Amniotic epithelial cell (primary cell): ENCODE data around the gene HAS3.
"Not testable (repeated sequence)": the region's sequence is repeated elsewhere in the genome, so short reads cannot be mapped to it uniquely, and the experiment has no call there.

ENCODE experiments used
- DNase-seq: peaks from one replicate; pipeline ENCODE4 v3.0.0-alpha.2; 2010; ENCODE audit warnings: low read depth

The HAS3 gene

DNA sequence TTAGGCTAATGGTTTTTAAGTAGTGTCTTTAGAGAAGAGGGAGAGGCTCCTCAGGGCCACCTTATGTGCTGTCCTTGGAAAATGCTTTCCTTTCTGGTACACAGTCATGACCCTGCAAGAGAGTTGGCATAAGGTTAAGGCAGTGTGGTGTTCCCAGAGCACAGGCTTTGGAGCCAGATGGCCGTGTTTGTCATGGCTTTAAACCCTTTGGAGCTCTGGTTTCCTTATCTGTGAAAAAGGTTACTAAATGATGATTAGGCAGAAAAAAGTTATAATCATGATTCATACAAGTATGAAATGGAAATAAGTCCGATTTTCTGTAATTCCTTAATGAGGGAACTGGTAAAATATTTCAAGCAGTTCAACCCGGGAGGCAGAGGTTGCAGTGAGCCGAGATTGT, 40.2 kb downstream of the HAS3 start:
- DNase-seq = peak; percentile 92

GRCh38 chr16:69149621-69150020, 44.2 kb downstream of the HAS3 start:
- not testable (repeated sequence) for DNase-seq

DNA sequence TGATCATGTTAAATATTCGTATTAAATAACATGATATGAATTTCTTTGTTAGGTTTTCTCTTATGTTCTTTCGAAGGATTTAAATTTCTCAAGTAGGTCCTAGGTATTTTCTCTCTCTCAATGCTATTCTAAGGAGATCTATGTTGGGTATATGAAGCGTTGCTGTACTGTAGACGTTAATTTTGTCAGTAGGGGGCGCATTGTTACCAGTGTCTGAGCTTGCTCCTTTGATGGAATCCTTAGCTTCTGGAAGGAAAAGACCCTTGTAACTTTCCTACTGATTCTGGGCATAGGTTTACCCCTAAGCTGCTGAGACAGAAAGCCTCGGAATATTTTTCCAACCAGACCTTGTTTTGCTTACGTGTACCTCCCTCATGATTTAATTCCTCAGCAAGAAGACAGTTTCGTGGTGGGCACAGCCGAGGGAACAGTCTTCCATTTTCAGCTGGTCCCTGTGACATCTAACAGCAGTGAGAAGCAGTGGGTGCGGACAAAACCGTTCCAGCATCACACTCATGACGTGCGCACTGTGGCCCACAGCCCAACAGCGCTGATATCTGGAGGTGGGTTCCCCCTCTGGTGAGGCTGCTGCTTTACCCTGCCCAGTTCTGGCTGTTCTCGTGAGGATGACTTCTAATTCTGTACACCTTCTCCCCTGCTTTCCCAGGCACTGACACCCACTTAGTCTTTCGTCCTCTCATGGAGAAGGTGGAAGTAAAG, 44.9 kb downstream of the HAS3 start:
- DNase-seq = peak; percentile 75

DNA sequence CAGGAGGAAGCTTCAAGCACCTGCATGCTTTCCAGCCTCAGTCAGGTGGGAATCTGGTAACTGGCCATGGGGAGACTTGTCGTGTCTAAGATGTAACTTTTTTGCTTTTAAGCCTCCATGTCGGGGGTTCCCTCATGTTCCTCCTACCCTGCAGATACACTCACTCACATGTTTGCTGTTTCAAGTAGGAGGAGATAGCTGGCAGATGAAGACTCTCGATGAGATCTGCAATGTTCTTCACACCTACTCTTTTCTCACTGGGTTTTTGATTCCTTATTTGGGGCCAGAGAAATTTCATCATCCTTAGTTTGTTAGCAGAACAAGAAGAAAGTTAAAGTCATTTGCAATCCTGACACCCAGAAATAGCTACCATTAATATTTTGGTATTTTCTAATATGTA, 51.7 kb downstream of the HAS3 start:
- DNase-seq = no peak

DNA sequence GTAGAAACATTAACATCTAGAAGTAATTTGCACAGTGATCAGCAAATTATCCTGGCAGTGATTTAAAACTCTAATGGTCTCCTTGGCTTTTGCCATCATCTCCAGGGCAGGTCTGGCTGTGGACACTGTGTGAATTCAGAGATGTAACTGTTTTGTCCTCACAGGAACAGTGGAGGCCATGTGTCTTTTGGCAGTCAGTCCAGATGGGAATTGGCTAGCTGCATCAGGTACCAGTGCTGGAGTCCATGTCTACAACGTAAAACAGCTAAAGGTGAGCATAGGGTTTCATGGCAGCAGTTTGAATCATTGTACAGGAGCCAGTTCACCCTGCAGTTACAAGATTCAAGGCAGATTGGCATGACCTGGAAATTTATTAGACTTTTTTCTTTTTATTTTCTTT, 54.7 kb downstream of the HAS3 start:
- DNase-seq = no peak

GRCh38 chr16:69165584-69165983, 60.1 kb downstream of the HAS3 start:
- no peak for DNase-seq

DNA sequence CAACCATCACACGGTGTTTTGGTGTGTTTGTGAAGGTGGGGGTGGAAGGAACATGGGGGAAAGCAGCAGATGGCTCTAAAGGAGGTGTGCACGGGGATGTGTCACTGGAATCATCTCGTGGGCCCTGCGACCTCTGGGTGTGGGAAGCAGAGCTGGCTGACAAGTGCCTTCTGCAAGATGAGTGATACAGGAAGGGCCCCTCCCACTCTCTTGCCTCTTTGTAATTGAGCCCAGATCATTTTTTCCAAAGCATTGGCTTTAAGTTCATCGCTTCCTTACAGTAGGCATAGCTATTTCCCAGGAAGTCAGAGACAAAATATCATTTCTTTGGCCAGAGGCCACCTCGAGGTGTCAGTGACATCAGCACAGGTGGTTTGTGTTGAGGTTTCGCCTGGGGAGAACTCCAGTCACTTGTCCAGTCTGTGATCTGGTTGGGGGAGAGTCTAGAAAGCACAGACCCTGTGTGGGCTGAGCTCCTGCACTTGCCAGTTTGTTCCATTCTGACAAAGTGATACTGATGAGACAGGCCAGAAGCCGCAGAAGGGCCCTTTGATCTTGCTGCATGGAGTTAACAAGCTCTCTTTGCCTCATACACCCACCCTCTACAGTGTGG, 60.9 kb downstream of the HAS3 start:
- no peak for DNase-seq

GRCh38 chr16:69166946-69167930, 61.8 kb downstream of the HAS3 start:
- DNase-seq = no peak
